22Rv1 (cell line): Measurements from ENCODE around the gene GMPR2.

Experiments used
- H3K27ac ChIP-seq: fragments of 450-650 bp; 2 replicates; pipeline ENCODE4 v1.5.1; 2017
- CTCF ChIP-seq: fragments of 450-650 bp; IDR thresholded peaks from 2 replicates; pipeline ENCODE4 v1.5.1; 2017; ENCODE audit warnings: mild to moderate bottlenecking
- ZFX ChIP-seq: fragments of 450-650 bp; IDR thresholded peaks from 2 replicates; pipeline ENCODE4 v1.6.1; 2017; ENCODE audit warnings: antibody characterized with exemption, borderline replicate concordance

The GMPR2 gene

DNA sequence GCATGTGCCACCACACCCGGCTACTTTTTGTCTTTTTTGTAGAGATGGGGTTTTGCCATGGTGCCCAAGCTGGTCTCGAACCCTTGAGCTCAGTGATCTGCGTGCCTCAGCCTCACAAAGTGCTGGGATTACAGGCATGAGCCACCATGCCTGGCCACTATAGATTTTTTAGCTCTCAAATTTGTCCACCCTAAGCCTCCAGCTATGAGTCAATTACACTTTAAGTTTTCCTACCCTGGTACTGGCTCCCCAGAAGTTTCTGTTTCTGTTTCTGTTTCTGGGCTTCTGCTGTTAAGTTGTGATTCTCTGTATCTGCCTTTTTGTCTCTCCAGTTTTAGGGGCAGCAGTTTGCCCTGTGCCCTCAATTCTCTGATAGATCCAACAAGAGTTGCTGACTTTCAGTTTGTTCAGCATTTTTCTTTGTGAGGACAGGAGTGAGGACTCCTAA lies 14.1 kb downstream of the GMPR2 start:
- no peak overlapping the region for H3K27ac ChIP-seq

GRCh38 chr14:24247422-24247821 lies 14.7 kb downstream of the GMPR2 start:
- TF ChIP-seq CTCF, result no peak
- TF ChIP-seq ZFX, result no peak
- H3K27ac ChIP-seq, result no peak overlapping the region

More for the DNA sequence above, 14.1 kb downstream of the GMPR2 start:
- TF ChIP-seq ZFX, result no peak
- no peak for TF ChIP-seq CTCF

GRCh38 chr14:24249230-24250021 lies 16.7 kb downstream of the GMPR2 start:
- H3K27ac ChIP-seq, result no peak overlapping the region
- TF ChIP-seq CTCF (no peak), ZFX (no peak)

DNA sequence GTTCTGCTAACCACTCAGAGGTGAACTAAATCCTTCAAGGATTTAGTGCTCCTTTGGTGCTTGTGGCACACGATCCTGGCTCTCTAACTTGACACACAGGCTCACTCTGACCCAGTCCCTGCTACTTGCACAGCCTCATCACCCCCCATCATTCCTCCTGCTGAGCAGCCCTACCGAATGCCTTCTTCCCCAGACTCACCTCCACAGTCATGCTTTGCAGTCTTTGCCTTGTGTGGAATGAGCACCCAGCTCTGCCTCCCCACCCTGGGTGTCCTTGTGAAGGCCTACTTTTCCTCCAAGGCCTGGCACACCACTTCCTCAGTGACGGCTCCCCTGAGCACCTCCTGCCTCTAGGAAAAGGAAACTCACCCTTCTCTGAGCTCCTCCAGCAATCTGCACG lies 17.6 kb downstream of the GMPR2 start:
- H3K27ac ChIP-seq, result no peak overlapping the region
- TF ChIP-seq ZFX (no peak), CTCF (no peak)

GRCh38 chr14:24251880-24252288 lies 19.2 kb downstream of the GMPR2 start:
- H3K27ac ChIP-seq, result no peak overlapping the region
- TF ChIP-seq ZFX (no peak), CTCF (no peak)

GRCh38 chr14:24252289-24253124 lies 19.8 kb downstream of the GMPR2 start:
- TF ChIP-seq CTCF (no peak), ZFX (no peak)
- no peak overlapping the region for H3K27ac ChIP-seq

DNA sequence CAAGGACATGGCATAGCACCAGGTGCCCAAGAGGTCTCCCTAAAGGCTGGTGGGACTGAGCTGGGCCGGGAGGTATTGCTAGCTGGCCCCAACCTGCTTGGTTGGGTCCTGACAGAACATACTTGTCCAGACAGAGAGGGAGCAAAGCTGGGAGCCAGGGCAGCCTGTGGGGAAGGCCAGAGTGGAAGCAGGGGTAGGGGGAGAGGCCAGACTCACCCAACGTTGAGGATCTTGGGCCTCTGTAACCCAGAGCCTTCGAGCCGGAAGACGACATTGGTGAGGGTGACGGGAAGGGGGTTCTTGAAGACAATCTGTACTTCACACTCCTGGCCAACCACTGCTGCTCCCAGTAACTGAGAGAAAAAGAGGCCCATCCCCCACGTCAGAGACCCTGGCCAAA lies 21.2 kb downstream of the GMPR2 start:
- TF ChIP-seq CTCF (no peak), ZFX (no peak)
- H3K27ac ChIP-seq, result no peak overlapping the region
